GM19452 (cell line): ENCODE measurements around the gene RNPS1.
A peak's percentile ranks its signal among the peaks of the same experiment; 100 is the strongest.

Experiments used
- ATAC-seq: cut with Tn5 transposase; IDR thresholded peaks from one replicate; pipeline ENCODE4 v1.9.1; 2021; ENCODE audit not compliant: unreplicated experiment

RNPS1 gene

GRCh38 chr16:2216330-2216729, 51.6 kb downstream of the RNPS1 start:
- no peak for ATAC-seq

GRCh38 chr16:2214719-2214968, 53.3 kb downstream of the RNPS1 start, which contains the start of gene PGP:
PGP (minus strand) TSS chr16:2214840; CDS start chr16:2214777, 63 bp downstream.
- ATAC-seq, result peak; percentile 87

GRCh38 chr16:2213817-2214718, 53.9 kb downstream of the RNPS1 start:
- no peak for ATAC-seq

DNA sequence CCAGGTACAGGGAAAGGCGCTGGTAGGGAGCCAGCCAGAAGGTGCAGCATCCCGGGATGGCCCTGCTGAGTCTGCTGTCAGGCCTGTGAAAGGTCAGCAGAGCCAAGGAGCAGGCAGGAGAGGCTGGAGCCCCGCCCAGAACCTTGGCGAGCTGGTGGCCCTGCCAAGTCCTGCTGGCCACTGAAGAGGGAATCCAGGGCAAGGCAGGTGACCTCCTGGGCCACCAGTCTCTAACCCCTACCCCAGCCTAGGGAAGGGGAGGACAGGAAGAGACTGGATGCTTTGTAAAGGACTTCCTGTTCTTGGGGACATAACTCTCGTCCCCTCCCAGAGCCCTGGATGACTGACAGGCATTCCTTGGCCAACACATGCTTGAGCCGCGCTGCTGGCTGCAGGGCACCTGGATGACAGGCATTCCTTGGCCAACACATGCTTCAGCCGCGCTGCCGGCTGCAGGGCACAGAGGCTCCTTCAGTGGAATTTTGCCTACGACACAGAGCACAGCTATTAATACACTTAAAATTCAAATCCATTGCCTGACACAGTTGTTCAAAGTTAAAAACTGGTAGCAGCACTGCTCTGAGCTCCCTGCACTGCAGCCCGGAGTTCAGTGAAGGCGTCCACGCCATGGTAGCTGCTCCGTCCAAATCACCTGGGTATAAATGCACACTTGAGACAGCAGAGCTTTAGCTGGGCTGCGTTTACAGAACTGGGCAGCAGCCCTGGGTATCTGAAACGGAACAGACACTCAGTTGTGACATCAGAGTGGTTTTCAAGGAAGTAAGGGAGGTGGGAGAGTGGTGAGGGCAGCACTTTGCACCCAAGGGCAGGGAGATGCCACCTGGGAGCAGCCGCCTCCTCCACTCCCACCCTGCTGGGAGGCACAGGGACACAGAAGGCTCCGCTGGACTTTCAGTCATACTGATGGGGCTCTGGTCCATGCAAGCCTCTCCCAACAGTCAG, 55.3 kb downstream of the RNPS1 start:
- ATAC-seq, result no peak

- ATAC-seq, result no peak
These were observed 56.0 kb downstream of the RNPS1 start for GRCh38 chr16:2211923-2212347.

DNA sequence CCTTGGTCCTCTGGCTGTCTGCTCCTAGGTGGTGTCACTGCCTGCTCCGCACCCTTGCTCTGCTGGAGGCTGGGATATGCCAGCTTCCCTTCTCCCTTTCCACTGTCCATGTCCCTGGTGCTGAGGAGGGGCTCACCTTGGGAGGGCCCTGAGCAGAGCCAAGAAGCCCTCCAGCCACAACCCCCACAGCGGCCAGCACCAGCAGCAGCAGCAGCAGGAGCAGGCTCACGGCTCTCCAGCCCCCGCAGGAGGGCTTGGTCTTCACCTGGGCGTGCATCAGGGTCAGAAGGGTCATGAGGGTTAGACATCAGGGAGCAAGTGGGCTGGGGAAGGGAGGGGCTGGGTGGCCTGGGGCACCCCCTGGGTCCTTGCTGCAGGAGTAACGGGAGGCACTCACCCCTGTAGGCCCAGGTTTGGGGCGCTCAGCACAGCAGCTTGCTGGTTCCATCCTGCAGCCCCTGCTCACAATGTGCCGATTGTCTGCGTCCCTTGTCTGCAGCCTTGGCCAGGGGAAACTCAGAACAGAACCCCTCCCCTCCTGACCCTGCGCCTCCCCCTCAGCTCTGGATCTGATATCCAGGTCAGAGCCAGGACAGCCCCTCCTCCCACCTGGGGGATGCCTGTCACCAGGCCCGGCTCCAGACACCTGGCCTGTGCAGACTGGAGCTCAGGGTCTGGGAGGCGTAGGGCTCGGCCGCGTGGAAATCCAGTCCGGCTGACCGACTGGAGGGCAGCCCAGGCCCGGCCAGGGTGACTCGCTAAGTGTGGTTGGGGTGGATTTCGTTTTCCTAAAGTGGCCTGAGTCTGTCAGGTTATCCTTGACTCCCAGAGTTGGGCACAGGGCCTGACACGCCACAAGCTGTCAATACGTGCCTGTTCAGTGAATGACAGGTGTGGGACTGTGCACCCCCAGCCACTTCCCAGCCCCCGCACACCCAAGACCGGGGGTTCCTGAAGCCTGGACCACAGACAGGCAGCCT, 57.2 kb downstream of the RNPS1 start, which contains the start of gene BRICD5:
Gene BRICD5 (minus strand): TSS at position 478 of the 980 bp plus-strand sequence. CDS start 30 bp downstream, at position 448.
- no peak for ATAC-seq

DNA sequence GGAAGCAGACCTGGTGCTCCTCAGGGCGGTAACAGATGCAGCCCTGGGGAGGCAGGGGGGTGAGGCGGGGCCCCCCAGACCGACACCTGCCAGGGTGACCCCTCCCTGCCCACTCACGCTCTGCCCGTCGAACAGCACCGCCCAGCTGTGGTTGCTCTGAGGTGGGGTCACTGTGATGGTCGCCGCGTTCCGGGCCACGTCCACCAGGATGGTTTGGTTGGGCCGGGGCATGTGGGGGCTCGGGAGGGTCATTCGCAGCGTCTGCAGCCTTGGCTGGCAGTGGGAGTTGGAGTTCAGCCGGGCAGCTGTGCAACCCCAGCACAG, 58.0 kb downstream of the RNPS1 start:
- ATAC-seq, result no peak

- no peak for ATAC-seq
These were observed 58.5 kb downstream of the RNPS1 start for GRCh38 chr16:2209258-2210008.

DNA sequence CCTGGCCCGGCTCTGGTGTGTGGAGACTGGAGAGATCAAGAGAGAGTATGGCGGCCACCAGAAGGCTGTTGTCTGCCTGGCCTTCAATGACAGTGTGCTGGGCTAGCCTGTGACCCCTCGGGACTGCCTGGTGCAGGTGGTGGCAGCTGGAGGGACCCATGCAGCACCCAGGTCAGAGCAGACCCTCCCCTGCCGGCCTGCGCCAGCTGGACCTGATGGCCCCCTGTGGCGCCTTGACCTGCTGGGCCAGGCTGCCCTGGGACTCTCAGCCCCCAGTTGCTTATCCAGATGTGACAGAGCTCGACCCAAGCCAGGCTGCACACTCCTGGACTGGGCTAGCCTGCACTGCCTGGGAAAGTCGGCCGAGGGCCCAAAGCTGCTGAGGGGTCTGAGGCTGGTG, 59.2 kb downstream of the RNPS1 start:
- no peak for ATAC-seq

DNA sequence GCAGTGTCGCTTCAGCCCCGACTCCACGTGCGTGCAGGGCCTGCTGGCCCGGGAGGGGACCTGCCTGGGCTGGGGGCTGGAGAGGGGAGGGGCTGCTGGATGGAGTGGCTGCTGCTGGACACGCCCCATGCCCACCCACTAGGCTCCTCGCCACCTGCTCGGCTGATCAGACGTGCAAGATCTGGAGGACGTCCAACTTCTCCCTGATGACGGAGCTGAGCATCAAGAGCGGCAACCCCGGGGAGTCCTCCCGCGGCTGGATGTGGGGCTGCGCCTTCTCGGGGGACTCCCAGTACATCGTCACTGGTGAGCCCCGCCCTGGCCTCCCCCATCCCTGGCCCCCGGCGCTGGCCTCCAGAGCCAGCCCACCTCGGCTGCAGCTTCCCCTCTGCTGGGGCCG, 59.6 kb downstream of the RNPS1 start:
- ATAC-seq, result no peak

DNA sequence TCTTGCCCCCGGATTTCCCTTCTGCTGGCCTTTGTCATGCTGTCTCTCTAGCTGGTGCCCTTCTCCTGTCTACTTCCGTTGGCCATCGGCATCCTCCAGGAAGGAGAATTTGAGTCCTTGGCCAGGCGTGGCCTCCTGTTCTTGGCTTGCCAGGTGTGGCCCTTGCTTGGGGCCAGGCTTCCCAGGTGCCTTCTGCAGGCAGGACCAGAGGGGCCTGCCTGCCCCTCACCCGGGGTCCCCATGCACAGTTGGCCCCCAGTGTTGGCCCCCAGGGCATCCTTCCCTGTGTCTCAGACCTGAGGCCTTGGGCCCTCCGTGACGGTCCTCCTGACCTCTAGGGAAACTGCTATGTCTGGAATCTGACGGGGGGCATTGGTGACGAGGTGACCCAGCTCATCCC, 60.1 kb downstream of the RNPS1 start:
- no peak for ATAC-seq

DNA sequence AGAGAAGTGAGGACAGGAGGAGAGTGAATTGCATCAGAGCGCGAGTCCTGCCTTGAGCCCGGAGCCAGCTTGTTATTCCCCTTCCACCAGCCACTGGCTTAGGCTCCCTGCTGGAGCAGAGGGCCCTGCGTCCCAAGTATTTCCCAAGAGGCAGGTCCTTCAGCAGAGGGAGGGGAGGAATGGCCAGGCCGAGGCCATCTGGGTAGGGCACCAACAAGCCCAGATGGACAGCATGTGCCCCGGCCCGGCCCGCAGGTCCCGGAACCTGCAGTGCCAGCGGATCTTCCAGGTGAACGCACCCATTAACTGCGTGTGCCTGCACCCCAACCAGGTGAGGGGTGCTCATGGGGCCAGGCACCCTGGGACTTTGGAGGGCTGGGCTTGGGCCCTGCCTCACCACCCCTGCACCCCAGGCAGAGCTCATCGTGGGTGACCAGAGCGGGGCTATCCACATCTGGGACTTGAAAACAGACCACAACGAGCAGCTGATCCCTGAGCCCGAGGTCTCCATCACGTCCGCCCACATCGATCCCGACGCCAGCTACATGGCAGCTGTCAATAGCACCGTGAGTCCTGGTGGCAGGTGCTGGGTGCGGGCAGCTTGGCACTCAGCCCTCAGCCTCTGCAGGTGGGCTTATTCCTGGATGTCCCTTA, 61.0 kb downstream of the RNPS1 start:
- ATAC-seq, result no peak

DNA sequence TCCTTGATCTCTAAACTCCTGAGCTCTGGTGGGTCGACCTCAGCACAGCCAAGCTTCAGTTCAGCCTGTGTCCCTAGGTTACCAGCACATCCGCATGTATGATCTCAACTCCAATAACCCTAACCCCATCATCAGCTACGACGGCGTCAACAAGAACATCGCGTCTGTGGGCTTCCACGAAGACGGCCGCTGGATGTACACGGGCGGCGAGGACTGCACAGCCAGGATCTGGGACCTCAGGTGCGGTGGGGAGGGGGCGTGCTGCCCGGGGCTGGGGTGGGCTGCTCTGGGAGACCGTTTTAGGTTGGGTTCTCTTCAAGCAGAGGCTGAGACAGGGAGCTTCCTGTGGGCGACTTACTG, 61.5 kb downstream of the RNPS1 start:
- no peak for ATAC-seq

DNA sequence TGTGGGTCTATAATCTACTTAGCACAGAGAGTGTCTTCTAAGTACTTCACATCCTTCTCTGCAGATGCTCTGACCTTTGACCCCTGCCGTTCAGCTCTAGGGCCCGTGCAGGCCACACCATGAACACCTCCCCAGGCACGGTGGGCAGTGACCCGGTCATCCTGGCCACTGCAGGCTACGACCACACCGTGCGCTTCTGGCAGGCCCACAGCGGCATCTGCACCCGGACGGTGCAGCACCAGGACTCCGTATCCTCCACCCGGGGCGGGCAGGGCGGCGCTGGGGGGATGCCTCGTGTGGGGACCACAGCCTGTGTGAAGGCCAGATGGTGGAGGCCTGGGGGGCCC, 62.0 kb downstream of the RNPS1 start:
- ATAC-seq, result no peak

GRCh38 chr16:2205104-2205966, 62.6 kb downstream of the RNPS1 start, which contains the start of gene MLST8:
MLST8 (plus strand) TSS chr16:2205454; CDS start chr16:2206086, 632 bp downstream.
- ATAC-seq, result peak; percentile 74

DNA sequence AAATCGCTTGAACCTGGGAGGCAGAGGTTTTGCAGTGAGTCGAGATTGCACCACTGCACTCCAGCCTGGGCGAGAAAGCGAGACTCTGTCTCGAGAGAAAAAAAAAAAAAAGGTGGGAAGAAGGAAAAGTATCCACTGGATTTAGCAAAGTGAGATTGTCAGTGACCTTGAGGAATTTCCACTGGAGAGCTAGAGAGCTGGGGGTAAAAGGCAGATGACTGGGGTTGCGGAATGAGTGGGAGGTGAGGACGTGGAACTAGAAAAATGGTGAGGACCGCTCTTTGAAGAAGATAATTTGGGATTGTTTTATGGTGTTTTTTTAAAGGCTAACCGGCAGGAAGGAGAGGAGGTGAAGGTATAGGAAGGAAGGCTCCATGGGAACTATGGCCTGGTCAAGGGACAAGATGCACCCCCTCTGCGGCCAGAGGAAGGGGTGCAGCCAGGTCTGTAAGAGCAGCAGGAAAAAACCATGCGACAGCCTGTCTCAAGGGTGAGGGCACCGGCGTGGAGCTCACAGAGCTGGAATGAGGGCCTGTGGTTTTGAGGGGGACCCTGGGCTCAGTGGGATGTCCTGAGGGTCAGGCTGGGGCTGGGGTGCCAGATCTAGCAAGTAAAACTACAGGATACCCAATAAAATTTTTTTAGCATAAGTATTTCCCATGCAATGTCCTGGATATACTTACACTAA, 63.4 kb downstream of the RNPS1 start:
- no peak for ATAC-seq
